A549 (cell line): ENCODE data around the gene GYS2. TPM values are rescaled to one million over a fixed set of nuclear protein-coding genes. Genes with fewer than 3 reads are reported as not detected.
A peak's percentile ranks its signal among the peaks of the same experiment; 100 is the strongest.
"Not testable (repeated sequence)": the region's sequence is repeated elsewhere in the genome, so short reads cannot be mapped to it uniquely, and the experiment has no call there.

Experiments used
- ATAC-seq, 2 experiments: fragments of 200-7000 bp in 1 of 2; fragments of >200 bp in 1 of 2; cut with Nextera tagmentation in 1 of 2; cut with Tn5 transposase in 1 of 2; 3 replicates each; pipeline versions ENCODE4 v1.8.0 to v1.9.1; 2018 to 2020; ENCODE audit warnings: mild to moderate bottlenecking in 1 of 2, moderate library complexity in 1 of 2
- CTCF ChIA-PET: fragments of 300-600 bp; sonication (Branson Sonifier 250); formaldehyde crosslinking; extraction: SDS; loops from one replicate; lab custom pipeline; 2021; ENCODE audit warnings: antibody characterized with exemption, inconsistent platforms; lab: Yijun Ruan, JAX
- POLR2A ChIA-PET: fragments of 350-600 bp; formaldehyde crosslinking; extraction: SDS; loops from one replicate; lab custom pipeline; 2021; ENCODE audit warnings: antibody characterized with exemption, inconsistent platforms; lab: Yijun Ruan, JAX
- DNase-seq, 2 experiments: peaks; one replicate each; pipeline versions ENCODE4 v3.0.0 to v3.0.0-alpha.2; 2011 to 2016; ENCODE audit warnings: low read depth in 1 of 2, low spot score in 1 of 2
- FAIRE-seq: peaks from 2 replicates; lab custom pipeline; 2011; peaks lifted over from hg19 to GRCh38; lab: Jason Lieb, UNC
- H3K27ac ChIP-seq, 2 experiments: fragments of >200 bp; sonication (Bioruptor Twin); formaldehyde crosslinking; 3 replicates each; pipeline ENCODE4 v1.5.1; 2016 to 2017
- H3K4me1 ChIP-seq: fragments of >200 bp; sonication (Bioruptor Twin); formaldehyde crosslinking; 3 replicates; pipeline ENCODE4 v1.6.1; 2016
- H3K4me2 ChIP-seq: fragments of >200 bp; sonication (Bioruptor Twin); formaldehyde crosslinking; 3 replicates; pipeline ENCODE4 v1.6.1; 2016
- H3K4me3 ChIP-seq: fragments of >200 bp; sonication (Bioruptor Twin); formaldehyde crosslinking; 3 replicates; pipeline ENCODE4 v1.5.1; 2016
- H3K9me3 ChIP-seq: fragments of >200 bp; sonication (Bioruptor Twin); formaldehyde crosslinking; 3 replicates; pipeline ENCODE4 v1.6.1; 2016
- CEBPB ChIP-seq, 2 experiments: fragments of >200 bp in 1 of 2; sonication (Bioruptor Twin) in 1 of 2; formaldehyde crosslinking in 1 of 2; IDR thresholded peaks; 2 replicates each; pipeline ENCODE4 v1.6.1; 2012 to 2016
- FOSL2 ChIP-seq, 2 experiments: fragments of 450-650 bp in 1 of 2; fragments of >200 bp in 1 of 2; sonication (Bioruptor Twin) in 1 of 2; formaldehyde crosslinking; IDR thresholded peaks; 2 replicates each; pipeline versions ENCODE4 v1.5.0 to v1.6.1; 2016 to 2020; ENCODE audit warnings: mild to moderate bottlenecking in 1 of 2, moderate library complexity in 1 of 2
- HEYL ChIP-seq: fragments of 250-450 bp; sonication (Bioruptor Pico); IDR thresholded peaks from 2 replicates; pipeline ENCODE4 v1.8.0; 2021; ENCODE audit warnings: mild to moderate bottlenecking, moderate library complexity
- JUN ChIP-seq, 2 experiments: fragments of >200 bp; sonication (Bioruptor Twin); formaldehyde crosslinking; IDR thresholded peaks; 2 replicates in 1 of 2; 3 replicates in 1 of 2; pipeline ENCODE4 v1.6.1; 2016 to 2017
- KDM5A ChIP-seq: fragments of 200-600 bp; sonication (generic); IDR thresholded peaks from 2 replicates; pipeline ENCODE4 v1.6.1; 2016; ENCODE audit warnings: antibody characterized with exemption, mild to moderate bottlenecking
- MAX ChIP-seq: IDR thresholded peaks from 2 replicates; pipeline ENCODE4 v1.6.1; 2012
- MYC ChIP-seq: IDR thresholded peaks from 2 replicates; pipeline ENCODE4 v1.6.1; 2012; ENCODE audit warnings: mild to moderate bottlenecking, inconsistent platforms, low read length, improper control_type of control experiment, borderline replicate concordance
- NR3C1 ChIP-seq: fragments of >200 bp; sonication (Bioruptor Twin); formaldehyde crosslinking; IDR thresholded peaks from 3 replicates; pipeline ENCODE4 v1.6.1; 2017
- RAD21 ChIP-seq, 2 experiments: fragments of >200 bp in 1 of 2; sonication (Bioruptor Twin) in 1 of 2; formaldehyde crosslinking in 1 of 2; IDR thresholded peaks in 1 of 2; conservative IDR thresholded peaks in 1 of 2; 2 replicates in 1 of 2; 3 replicates in 1 of 2; pipeline ENCODE4 v1.6.1; 2012 to 2018; ENCODE audit warnings: inconsistent platforms in 1 of 2
- USF2 ChIP-seq: fragments of 450-650 bp; IDR thresholded peaks from 2 replicates; pipeline ENCODE4 v1.6.1; 2014; ENCODE audit warnings: antibody characterized with exemption
- ZNF302 ChIP-seq: fragments of 250-450 bp; sonication (Bioruptor Pico); IDR thresholded peaks from 2 replicates; pipeline ENCODE4 v1.9.0; 2021; ENCODE audit warnings: inconsistent platforms, mild to moderate bottlenecking, moderate library complexity
- WGBS: methylation state at CpG from one replicate; pipeline ENCODE4 v1.1.6; 2017; ENCODE audit errors: missing lambda C conversion rate; 5-methylcytosine and 5-hydroxymethylcytosine counted together
- polyA plus RNA-seq, 4 experiments: library from polyadenylated mRNA; depleted of rRNA in 3 of 4; stranded (reverse); fragments of >200 nt; fragmentation: RNase III in 1 of 4; extraction: RNeasy Plus Mini Kit Qiagen cat#74134 plus additional on column Dnase treatment in 1 of 4; gene quantifications; 2 replicates in 3 of 4; 3 replicates in 1 of 4; pipeline ENCODE4 v1.2.3, GENCODE V29; 2011 to 2017

The GYS2 gene
- polyA plus RNA-seq, 2 of the 4 experiments (the other 2 are of a cell fraction), result 0.19 TPM; not detected in 1

GRCh38 chr12:21645041-21645500, 40.4 kb upstream of the GYS2 start:
- not testable (repeated sequence) for H3K4me3 ChIP-seq; FAIRE-seq; TF ChIP-seq FOSL2 (IDR thresholded peaks at IDR 0.05)
- peaks cover 91% of the 10 kb centered on the region for H3K4me1 ChIP-seq
- H3K27ac ChIP-seq, result peak overlapping the region; percentile 69 to 86
- POLR2A ChIA-PET, result interaction anchor here (3.0 kb wide), 1 partner anchor 13 kb away, joined by 14 read pairs; the partner anchor contains the start of gene LDHB
- peak in 1 of 2 experiments; percentile 90 for DNase-seq
- CTCF ChIA-PET, result interaction anchor here (0.7 kb wide), 1 partner anchor 35 kb away, joined by 3 read pairs; no protein-coding TSS in a partner anchor
- H3K4me2 ChIP-seq, result peak overlapping the region; percentile 63
- TF ChIP-seq MYC, result peak; percentile 61; the same call in 1 of the 2 replicates
- peak in 1 of 2 experiments; percentile 39; a peak in 1 of 5 replicates for TF ChIP-seq JUN (IDR thresholded peaks at IDR 0.05)
- TF ChIP-seq FOSL2 (CRISPR knock-in tag; IDR thresholded peaks at IDR 0.05), result 0 out of 2 replicates have a peak, but pooled peaks have one; percentile 5
- 0 out of 2 replicates have a peak, but pooled peaks have one; percentile 3 for TF ChIP-seq HEYL (CRISPR knock-in tag)
- TF ChIP-seq MAX, result peak; percentile 88
- peak; percentile 61 for TF ChIP-seq USF2
- TF ChIP-seq, all 56 proteins: peak for 6; not testable (repeated sequence) for 50
- WGBS, result under 1% methylated on average over 7 of the region's 7 CpGs
- ATAC-seq, result peak in 1 of 2 experiments; percentile 67; a peak in 3 of 6 replicates
- not testable (repeated sequence) for H3K9me3 ChIP-seq

GRCh38 chr12:21644516-21644915, 39.9 kb upstream of the GYS2 start:
- ChIA-PET CTCF (interaction anchor here (0.7 kb wide), 1 partner anchor 36 kb away, joined by 3 read pairs; no protein-coding TSS in a partner anchor), POLR2A (interaction anchor here (1.7 to 3.0 kb wide), 2 partner anchors 9 to 13 kb away, joined by 5 to 14 read pairs; partner anchors contain the start of gene LDHB)
- ATAC-seq, result peak in 1 of 2 experiments; percentile 12; a peak in 1 of 6 replicates
- no peak overlapping the region; the same call in 2 of the 3 replicates for H3K4me3 ChIP-seq
- peaks cover 95% of the 10 kb centered on the region for H3K4me1 ChIP-seq
- peak overlapping the region; percentile 69 to 86 for H3K27ac ChIP-seq
- H3K4me2 ChIP-seq, result peak overlapping the region; percentile 63
- no peak for TF ChIP-seq RAD21 (conservative IDR thresholded peaks at IDR 0.05 in 1 of 2, IDR thresholded peaks at IDR 0.05 in 1 of 2)
- 0 out of 2 replicates have a peak, but pooled peaks have one; percentile 7 for TF ChIP-seq KDM5A
- no peaks in the 10 kb centered on the region for H3K9me3 ChIP-seq
- no peak for DNase-seq
- no peak for FAIRE-seq
- WGBS, result 48% methylated on average over 4 of the region's 4 CpGs

GRCh38 chr12:21643758-21644157, 39.1 kb upstream of the GYS2 start:
- Histone ChIP-seq H3K4me1 (peaks cover 97% of the 10 kb centered on the region), H3K27ac (peak overlapping the region; percentile 47 to 69; a peak in 5 of 6 replicates), H3K4me3 (no peak overlapping the region), H3K9me3 (no peaks in the 10 kb centered on the region)
- WGBS, result 78% methylated on average over 3 of the region's 3 CpGs
- CTCF ChIA-PET, result interaction anchor here (1.2 kb wide), 1 partner anchor 13 kb away, joined by 4 read pairs; the partner anchor contains the start of gene LDHB
- FAIRE-seq (peak; percentile 36), ATAC-seq (no peak)
- POLR2A ChIA-PET, result interaction anchor here (1.7 to 3.0 kb wide), 2 partner anchors 10 to 14 kb away, joined by 5 to 14 read pairs; partner anchors contain the start of gene LDHB
- TF ChIP-seq CEBPB (IDR thresholded peaks at IDR 0.05) (peak in 1 of 2 experiments; percentile 42; a peak in 2 of 4 replicates), ZNF302 (CRISPR knock-in tag) (no peak)
- TF ChIP-seq, all 56 proteins: peak for 1
- no peak for DNase-seq
- peak overlapping the region; percentile 63 for H3K4me2 ChIP-seq

- 31% methylated on average over 1 of the region's 1 CpG for WGBS
- no peaks in the 10 kb centered on the region for H3K9me3 ChIP-seq
- ChIA-PET CTCF (interaction anchor here (1.2 kb wide), 1 partner anchor 14 kb away, joined by 4 read pairs; the partner anchor contains the start of gene LDHB), POLR2A (interaction anchor here (0.7 to 3.0 kb wide), 3 partner anchors 10 to 15 kb away, joined by 3 to 14 read pairs (median 5); partner anchors contain the start of gene LDHB)
- no peak overlapping the region for H3K4me3 ChIP-seq
- peak overlapping the region; percentile 53 to 69; a peak in 5 of 6 replicates for H3K27ac ChIP-seq
- H3K4me2 ChIP-seq, result peak overlapping the region; percentile 63
- ATAC-seq (no peak), FAIRE-seq (peak; percentile 70), DNase-seq (no peak)
- peaks cover 97% of the 10 kb centered on the region for H3K4me1 ChIP-seq
- no peak for TF ChIP-seq HEYL (CRISPR knock-in tag)
- peak; percentile 56 to 74; a peak in 3 of 4 replicates for TF ChIP-seq CEBPB (IDR thresholded peaks at IDR 0.05)
- no peak for TF ChIP-seq NR3C1
Measured at GRCh38 chr12:21642707-21643389, 38.2 kb upstream of the GYS2 start.
